GM06990 (cell line): Measurements from ENCODE around the gene CACHD1.

Experiments used
- DNase-seq: peaks from one replicate; pipeline ENCODE4 v3.0.0-alpha.2; 2011; ENCODE audit not compliant: insufficient read length; ENCODE audit errors: extremely low read depth
- H3K27me3 ChIP-seq: replicated peaks from 2 replicates; pipeline ENCODE4 v1.6.0; 2011; ENCODE audit warnings: low read length; ENCODE audit not compliant: control insufficient read depth, insufficient read depth
- H3K36me3 ChIP-seq: 2 replicates; pipeline ENCODE4 v1.5.1; 2011; ENCODE audit warnings: low read length; ENCODE audit not compliant: control insufficient read depth, insufficient read depth
- H3K4me3 ChIP-seq: replicated peaks from 2 replicates; pipeline ENCODE4 v1.5.1; 2011; ENCODE audit warnings: low read depth, mild to moderate bottlenecking, control low read depth, low read length
- CTCF ChIP-seq: IDR thresholded peaks from 2 replicates; pipeline ENCODE4 v1.5.1; 2011; ENCODE audit warnings: low read length, control low read depth, mild to moderate bottlenecking, inconsistent platforms; ENCODE audit not compliant: insufficient read depth, poor library complexity, severe bottlenecking

CACHD1 gene

DNA sequence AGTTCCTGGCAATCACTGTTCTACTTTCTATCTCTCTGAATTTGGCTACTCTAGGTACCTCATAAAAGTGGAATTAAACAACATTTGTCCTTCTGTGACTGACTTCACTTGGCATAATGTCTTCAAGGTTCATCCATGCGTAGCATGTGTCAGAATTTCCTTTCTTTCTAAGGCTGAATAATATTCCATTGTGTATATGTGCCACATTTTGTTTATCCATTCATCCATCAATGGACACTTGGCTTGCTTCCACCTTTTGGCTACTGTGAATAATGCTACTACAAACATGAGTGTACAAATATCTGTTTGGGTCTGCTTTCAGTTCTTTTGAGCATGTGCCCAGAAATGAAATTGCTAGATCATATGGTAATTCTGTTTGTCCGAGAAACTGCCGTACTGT is 14.7 kb downstream of the CACHD1 start:
- Histone ChIP-seq H3K27me3 (no peaks in the 10 kb centered on the region), H3K4me3 (no peak overlapping the region), H3K36me3 (no peaks in the 10 kb centered on the region)
- TF ChIP-seq CTCF: no peak
- DNase-seq: no peak

- Histone ChIP-seq H3K36me3 (no peaks in the 10 kb centered on the region), H3K4me3 (no peak overlapping the region), H3K27me3 (no peaks in the 10 kb centered on the region)
- DNase-seq: no peak
- TF ChIP-seq CTCF: no peak
Observed at GRCh38 chr1:64486193-64486592, 16.3 kb downstream of the CACHD1 start.

DNA sequence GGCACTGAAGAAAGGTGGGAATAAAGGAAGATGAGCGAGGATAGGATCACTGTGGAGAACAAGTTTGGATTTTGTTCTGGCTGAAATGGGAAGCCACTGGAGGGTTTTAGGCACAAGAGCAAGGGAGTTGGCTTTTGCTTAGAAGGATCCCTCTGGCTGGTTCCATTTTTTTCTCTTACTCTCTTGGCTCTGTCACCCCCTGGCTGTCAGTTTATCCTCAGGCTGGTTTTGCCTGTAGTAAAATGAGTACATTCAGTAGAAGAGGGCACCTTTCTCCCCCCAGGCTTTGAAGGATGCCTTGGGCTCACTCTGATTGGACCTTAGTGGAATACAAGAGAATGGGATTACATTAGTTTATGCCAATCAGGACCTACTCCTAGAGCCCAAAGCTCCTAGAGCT is 17.1 kb downstream of the CACHD1 start:
- H3K4me3 ChIP-seq: no peak overlapping the region
- no peak for DNase-seq
- H3K27me3 ChIP-seq: no peaks in the 10 kb centered on the region
- H3K36me3 ChIP-seq: no peaks in the 10 kb centered on the region
- no peak for TF ChIP-seq CTCF

DNA sequence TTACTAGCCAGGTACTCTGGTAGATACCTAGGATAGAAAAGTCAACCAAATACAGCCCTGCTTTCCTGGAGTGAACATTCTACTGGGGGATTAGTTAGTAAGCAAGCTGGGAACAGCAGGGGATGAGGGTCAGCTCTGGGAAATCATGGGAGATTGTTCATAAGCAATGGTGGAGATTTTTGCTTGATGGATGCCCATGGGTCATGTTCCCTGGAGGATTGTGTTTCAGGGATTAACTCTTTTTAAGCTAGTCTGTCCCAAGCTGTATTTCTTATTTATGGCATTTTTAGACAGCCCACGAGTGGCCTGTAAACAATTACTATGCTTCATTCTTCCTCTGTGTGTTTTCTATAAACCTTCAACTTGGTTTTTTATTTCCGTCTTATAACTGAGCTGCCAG is 18.9 kb downstream of the CACHD1 start:
- no peak overlapping the region for H3K4me3 ChIP-seq
- no peak for DNase-seq

DNA sequence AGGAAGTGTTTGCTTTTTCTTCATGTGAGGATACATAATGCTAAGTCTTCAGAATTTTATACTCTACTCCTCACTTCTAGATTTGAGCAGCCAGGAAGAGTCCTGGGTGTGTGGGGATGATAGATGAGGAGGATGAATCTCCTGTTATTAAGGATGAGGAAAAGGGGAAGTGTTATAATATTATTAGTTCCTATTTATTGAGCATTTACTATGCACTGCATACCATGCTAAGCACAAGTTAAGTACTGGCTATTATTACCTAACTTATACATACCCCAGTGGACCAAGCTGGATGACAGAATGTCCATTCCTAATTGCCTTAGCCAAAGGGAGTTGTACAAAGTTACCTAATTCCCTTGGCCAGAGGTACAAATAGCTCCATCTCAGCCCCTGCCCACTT is 19.8 kb downstream of the CACHD1 start:
- TF ChIP-seq CTCF: no peak
- H3K27me3 ChIP-seq: no peaks in the 10 kb centered on the region
- DNase-seq: no peak
- H3K4me3 ChIP-seq: no peak overlapping the region
- no peaks in the 10 kb centered on the region for H3K36me3 ChIP-seq

More for the DNA sequence above, 18.9 kb downstream of the CACHD1 start:
- H3K36me3 ChIP-seq: no peaks in the 10 kb centered on the region
- H3K27me3 ChIP-seq: no peaks in the 10 kb centered on the region
- no peak for TF ChIP-seq CTCF

DNA sequence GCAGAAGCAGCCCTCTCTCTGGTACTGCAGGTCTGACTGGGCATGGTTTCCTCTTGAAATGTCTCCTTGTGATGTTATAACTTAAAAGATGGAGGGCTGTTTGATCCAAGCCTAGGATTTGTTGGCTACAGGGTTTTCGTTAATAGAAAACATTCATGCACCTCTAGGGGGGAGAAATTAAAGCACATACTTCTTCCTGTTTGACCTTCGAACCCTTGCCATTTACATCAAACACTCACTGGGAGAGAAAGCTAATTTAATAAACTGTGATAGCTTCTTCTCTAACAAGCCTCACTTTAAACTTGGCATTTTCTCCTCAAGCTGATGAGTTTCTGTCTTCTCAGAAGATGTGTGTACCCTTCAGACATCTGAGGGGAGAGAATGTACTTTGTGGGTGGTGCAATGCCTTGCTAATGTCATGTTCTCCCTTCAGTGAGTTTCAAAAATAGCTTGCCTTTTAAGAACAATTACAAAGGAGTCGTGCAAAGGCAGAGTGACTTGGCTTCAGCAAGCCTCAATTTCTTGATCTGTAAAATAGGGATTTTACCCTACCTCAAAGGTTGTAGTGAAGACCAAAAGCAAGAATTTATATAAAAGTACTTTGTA is 20.4 kb downstream of the CACHD1 start:
- Histone ChIP-seq H3K36me3 (no peaks in the 10 kb centered on the region), H3K27me3 (no peaks in the 10 kb centered on the region), H3K4me3 (no peak overlapping the region)
- TF ChIP-seq CTCF: no peak
- DNase-seq: no peak
